ENCODE measurements around the gene MBNL1.

Gene MBNL1

DNA sequence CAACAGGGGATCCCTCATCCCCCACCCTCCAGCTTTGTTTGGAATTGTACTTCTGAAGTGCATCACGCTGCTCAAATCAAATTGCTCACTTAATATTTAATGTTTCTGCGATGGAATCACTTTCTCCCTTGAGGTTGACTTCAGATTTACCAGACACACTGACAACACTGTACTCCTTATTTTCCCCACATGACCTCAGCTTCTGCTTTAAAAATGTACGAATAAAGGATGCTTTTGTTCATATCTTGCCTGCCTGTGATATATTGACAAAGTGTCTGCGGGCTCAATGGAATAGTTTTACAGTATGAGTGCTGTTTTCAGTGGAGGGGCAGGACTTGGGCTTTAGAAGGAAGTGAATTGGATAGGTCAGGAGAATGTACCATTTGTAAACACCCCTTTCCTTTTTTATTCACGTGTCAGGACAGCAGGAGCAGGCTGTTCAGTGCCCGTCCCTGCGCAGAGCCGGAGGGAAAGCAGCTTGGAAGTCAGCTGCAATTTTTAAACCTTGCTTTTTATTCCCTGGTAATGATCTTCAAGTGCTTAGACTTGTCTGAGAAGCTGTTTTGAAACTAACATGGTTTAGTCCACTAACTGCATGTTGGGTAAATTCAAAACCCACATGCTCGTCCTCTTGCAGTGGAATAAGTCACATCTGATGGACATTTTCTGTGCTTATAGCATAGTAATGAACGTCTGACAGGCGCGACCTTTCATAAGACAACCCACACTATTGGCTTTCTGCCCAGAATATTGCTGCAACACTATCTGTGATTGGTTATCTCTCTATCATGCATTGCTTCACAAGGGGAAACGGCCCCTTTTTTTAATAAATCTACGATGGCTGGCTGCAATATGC lies 29.9 kb downstream of the MBNL1 start:
- ATAC-seq: peak; percentile 76 to 80

DNA sequence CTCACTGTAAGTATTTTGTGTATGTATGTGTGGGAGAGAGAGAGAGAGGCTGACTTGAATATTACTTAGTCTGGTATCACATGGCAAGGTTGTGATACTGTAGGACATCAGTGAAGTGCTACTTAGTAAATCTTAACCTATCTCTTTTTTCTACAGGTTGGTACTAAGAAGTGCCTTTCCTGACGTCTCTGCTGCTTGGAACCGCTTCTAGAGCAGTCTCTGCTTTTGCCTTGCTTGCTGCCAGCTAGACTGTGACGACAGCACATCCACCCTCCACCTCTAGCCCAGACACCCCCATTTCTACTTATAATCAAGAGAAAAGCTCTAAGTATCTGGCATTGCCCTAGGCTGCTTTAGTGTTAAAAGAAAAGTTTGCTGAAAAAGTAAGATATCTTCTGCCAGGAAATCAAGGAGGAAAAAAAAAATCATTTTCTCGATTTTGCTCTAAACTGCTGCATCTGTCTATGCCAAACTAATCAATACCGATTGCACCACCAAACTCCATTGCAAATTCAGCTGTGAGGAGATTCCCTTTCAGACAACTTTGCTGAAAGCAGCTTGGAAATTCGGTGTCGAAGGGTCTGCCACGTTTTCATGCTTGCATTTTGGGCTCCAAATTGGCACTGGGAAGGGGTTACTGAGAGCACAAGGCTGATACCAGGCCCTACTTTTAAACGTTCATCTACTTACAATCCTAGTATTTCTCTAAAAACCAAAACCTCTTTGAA lies 30.7 kb downstream of the MBNL1 start:
- peak; percentile 22 to 23 for ATAC-seq

DNA sequence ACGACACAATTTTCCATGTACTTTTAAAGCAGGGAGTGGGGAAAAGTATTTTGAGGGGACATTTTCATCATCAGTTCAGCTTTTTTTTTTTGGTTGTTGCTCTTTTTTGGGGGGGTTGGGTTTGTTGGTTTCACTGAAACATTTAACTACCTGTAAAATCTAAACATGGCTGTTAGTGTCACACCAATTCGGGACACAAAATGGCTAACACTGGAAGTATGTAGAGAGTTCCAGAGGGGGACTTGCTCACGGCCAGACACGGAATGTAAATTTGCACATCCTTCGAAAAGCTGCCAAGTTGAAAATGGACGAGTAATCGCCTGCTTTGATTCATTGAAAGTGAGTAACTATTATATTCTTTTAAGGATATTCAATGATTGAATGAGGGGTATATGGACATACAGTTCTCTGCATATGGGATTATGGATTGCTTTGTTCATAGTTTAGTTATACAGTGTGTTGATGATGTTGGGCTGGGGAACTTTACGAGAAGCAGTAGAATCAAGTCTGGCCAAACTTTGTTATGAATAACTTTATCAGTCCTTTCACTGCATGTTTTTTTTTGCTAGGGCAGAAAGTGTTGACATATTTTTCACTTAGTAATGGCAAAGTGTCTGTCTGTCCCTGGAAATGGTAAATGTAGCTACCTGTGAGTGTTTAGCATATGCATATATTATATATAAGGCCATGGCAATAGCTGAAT lies 31.5 kb downstream of the MBNL1 start:
- ATAC-seq: no peak

DNA sequence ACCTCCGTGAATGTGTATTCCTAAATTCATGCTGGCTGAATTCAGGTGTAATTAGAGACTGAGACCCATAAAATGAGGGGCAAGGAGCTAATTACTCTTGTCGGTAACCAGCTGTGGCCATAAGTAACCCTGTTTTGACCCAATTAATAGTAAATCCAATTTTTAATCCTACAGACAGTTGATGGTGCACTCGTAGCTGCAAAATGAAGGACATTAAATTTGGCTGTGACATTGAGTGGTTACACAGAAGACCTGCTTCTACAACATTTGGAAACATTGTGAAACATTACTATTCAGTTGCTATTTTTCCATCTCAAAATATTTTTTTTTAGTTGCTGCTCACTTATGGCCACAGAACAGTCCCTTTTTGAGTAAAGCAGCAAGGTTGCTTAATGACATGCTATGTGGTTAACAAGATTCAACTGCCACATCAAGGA lies 33.0 kb downstream of the MBNL1 start:
- ATAC-seq: peak; percentile 46 to 53

DNA sequence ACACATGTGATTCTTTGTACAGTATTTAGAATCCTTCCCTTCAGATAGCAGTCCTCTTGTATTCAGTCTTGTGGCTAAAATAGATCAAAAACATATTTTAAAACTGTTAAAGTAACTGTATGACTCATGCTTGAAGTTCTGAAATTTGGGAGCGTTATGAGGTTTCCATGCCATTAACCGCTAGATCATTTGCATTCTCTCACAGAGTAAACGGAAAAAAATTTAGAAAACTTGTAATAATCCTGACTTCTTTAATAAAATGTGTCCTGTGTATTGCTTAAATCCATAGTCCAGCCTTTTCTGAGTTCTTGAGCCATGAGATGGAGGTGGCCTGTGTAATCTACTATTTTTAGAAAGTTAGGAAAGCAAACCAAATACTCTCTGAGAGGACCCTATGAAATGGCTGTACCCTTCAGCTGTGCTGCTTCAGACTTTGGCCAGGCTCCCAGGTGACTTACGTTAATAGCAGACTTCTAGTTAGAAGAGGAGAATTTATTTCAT lies 33.8 kb downstream of the MBNL1 start:
- peak; percentile 45 to 52 for ATAC-seq

DNA sequence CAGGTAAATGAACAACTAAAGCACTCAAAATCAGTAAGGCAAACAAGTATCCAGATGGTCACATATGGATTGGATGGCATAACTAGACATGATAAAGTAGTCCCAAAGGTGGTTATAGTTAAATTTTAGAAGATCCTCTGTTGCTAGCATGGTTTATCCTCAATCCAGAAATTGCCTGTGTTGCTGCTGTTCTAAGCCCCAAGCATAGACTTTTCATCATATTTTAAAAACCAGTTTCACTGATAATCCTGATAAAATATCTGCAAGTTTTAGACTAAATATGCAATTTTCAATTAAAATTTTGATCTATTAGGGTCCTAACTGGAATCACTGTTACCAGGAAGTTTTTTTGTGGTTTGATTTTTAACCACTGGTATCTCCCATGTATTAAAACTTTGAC lies 35.4 kb downstream of the MBNL1 start:
- no peak for ATAC-seq

DNA sequence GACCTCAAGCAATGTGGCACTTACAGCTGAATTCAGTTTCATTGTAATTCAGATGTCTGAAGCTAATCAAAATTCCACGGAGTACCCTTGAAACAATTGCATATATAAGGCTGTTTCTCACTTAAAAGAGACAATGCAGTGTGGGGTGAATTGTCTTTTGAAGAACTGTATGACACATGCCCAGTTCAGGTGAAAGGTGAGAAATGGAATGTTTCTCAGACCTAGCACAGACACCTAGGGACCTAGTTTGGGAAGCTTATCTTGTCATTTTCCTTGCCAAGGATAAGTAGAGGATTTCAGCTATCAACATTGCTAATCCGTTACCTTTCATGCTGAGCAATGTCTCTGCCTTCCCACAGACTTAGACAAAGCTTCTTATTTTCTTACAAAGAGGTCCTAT lies 36.3 kb downstream of the MBNL1 start:
- no peak for ATAC-seq

DNA sequence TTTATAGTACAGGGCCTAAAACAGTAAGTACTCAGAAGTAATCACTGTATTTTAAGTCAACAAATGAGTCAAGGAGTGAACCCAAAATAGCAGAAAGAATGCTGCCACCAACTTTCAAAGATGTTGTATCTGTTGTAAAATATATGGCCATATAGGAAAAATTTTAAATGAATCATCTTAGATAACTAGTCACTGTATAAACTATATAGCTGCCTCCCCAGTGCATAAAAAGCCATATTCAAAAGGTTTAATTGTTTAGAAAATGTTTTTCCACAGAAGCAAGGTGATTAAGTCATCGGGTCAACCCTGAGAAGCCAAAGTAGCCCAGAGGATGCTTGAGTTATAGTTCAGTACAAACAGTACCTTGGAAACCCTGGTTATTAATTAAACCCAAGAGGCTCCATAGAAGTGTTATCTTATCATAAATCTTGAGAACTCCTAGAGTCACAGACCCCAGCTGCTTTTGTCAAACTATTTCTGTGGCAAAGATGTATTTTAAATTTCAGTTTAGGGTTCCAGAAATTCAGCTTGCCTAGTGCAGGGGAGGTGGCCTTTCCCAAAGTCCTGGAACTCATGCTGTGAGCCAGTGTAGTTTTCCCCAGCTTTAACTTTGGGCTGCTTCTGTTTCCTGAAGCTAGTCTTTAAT lies 39.2 kb downstream of the MBNL1 start:
- no peak for ATAC-seq

DNA sequence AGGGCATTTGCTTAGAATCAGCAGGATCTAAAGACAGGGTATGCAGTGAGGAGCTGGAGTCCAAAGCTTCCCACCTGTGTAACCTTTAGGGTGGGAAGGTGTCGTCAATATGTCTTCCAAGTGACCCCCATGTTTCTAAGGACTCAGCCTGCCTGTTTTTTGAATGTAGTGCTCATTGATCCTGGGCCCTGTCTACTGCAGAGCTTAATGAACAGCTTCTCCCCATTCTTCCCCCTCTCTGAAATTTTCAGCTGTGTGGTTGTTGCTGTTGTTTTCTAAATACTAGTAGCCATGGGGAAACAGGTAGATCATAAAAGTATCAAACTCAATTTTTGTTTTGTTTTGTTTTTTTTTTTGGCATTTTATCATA lies 39.7 kb downstream of the MBNL1 start:
- ATAC-seq: no peak

DNA sequence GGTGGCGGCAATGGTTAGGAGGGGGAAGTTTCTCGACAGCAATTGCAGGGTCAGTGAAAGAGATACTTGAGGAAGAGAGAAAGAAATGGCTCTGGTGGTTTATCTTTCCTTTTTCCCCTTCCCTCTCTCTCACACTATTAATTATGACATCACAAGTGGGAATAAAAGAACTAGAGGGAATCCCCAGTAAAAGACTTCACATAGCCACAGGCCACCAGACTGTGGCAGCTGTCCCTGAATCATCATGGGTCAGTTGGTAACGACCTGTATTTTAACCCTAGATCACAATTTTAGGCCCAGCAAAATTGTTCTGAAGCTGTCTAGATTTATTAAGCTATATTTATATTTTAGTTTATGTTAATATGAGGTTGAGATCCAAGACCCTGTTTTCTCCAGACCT lies 40.3 kb downstream of the MBNL1 start:
- ATAC-seq: no peak

DNA sequence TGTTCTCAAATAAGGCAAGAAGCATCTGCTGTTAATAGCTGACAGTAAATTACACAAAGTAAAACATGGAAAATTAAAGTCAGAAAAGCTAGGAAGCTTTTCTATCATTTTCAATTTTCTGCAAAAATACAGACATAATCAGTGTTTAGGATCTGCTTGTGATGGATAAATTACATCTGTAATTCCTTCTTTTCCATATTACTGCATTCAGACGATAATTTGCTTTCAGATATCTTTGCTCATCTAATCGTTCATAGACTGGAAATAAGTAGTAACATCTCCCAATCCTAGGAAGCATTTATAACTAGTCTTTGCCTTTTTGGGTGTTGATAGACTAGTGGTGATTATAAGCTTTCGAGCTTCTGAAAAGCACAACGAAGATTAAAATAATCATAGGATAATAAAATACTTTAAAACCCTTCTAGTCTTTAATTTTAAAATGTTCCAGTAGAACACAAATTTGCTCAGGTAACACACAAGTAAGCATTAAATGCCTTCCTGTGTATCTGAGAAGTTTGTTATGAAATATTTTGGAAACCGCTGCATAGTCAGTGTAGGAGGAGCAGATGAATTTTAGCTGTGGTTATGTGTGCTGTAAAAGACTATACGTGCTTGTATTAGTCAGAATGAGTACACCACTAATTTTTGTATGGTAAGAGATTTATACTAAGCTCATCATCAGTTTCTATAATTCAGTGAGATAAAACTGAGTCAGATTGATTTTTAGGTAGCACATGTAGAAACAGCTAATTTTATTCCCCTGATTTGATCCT lies 41.0 kb downstream of the MBNL1 start:
- ATAC-seq: peak; percentile 98 to 99

DNA sequence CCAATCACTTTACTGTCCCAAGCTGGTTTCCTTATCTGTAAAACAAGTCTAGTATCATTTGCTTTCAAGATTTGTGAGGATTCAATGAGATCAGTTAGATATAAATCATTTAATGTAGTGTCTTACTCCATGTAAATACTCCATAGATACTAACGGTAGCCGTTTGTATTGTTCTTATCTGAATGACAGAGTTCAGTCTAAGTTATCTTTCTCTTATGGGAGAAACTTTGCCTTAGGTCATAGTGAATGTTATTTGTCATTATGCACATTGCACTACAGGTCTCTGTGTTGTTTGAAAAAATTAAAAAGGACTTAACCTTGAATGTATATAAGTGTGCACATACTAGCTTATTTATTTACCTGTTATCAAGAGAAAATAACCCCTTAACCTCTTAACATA lies 44.7 kb downstream of the MBNL1 start:
- ATAC-seq: no peak

DNA sequence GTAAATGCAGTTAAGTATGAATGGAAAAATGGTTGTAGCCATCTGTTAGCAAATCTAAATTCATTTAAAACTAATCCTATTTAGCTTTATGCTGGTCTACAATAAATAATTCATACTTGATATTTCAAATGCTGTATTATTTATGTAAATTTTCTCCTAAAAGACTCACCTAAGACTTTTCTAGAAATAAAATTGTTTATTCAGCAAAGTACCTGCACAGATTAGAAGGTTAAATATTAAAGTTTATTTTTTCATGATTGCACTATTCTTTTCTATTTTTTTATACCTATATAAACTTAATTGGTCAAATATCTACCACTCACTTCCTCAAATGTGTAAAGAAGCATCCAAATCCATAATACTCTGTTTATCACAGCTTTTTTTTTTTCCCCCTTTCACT lies 45.2 kb downstream of the MBNL1 start:
- ATAC-seq: no peak

DNA sequence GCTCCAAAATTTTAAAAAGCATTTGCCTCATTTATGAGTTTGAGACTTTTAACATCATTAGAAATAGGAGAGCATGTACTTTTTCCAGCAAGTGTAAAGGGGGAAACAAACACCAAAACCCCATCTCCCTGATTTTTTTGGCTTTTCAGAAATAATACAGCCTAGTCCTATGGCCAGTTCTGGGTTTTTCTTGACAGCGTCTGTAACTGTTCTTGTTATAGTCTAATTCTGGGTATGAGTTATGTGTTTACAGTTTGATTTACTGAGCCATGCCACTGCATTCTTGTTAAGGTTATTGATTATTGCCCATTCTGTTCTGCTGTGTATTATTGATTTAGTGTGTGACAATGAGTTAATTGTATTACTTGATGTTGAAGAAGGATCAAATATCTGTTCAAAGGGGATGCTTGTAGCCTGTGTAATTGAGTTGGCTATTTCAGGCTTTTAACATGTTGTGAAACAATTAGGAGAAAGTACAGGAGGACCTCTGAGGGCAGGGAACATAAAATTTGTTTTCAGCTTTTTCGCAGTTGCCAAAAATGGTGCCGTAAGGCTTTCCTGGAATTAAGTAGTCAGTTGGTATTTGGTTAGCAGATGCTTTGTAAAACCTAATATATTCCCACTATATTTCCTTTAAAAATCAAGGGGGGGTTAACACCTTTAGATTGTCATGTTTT lies 46.1 kb downstream of the MBNL1 start:
- no peak for ATAC-seq

DNA sequence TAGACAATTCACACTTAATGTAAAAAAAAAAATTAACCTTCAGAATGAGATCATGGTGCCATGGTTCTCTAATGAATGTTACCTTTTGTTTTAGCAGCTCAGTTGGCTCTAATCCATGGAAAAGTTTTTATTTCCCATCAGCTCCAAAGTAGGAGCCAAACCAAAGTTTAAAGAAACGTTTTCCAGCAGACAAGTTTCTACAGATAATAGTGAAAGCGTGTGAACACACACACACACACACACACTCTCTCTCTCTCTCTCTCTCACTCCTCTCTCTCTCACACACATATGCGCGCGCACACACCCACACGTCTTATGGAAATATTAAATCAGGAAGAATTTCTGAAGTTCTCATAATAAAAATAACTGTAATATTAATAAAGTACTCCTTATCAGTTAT lies 46.9 kb downstream of the MBNL1 start:
- no peak for ATAC-seq

DNA sequence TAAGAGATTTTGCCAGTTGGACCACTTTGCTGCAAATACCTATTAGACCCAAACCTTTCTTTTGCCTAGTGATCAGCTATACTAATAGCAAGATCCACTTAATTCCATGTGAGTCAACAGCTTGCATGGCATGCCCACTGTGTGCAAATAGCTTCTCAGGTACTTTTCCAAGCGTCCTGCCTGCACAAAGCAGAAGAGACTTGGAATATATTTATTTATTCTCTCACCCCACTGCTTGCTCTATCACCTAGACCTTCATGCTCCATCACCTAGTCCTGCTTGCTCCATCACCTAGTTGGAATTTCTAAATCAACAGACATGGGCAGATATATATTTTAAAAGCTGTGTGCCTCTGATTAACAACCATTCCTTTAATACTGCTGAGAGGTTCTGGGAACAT lies 47.6 kb downstream of the MBNL1 start:
- no peak for ATAC-seq

DNA sequence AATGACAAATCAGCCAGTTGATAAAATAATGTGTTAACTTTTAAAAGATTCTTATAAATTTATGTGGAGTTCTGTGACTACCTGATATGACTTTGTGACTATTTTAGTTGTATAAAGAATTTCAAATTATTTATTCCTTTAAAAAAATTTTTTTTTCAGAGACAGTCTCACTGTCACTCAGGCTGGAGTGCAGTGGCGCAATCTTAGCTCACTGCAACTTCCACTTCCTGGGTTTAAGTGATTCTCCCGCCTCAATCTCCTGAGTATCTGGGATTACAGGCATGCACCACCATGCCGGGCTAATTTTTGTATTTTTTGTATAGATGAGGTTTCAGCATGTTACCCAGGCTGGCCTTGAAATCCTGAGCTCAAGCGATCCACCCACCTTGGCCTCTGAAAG lies 48.5 kb downstream of the MBNL1 start:
- no peak for ATAC-seq

DNA sequence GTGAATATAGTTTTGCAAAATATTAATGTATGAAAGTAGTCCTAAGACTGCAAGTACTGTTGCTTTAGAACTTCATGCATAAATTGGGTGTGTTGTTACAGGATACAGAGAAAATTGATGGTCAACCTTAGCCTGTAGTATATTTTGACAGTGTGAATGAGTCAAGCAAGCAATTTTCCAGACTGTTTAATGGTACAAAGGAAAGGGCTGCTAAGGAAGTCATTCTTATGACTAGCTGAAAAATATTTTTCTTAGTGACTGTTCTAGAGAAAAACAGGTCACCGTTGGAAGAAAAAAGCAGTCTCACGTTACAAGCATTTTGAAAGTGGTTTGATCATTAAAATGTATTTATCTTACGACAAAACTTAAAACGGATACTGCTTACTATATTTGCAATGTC lies 49.2 kb downstream of the MBNL1 start:
- peak; percentile 7 to 40 for ATAC-seq

DNA sequence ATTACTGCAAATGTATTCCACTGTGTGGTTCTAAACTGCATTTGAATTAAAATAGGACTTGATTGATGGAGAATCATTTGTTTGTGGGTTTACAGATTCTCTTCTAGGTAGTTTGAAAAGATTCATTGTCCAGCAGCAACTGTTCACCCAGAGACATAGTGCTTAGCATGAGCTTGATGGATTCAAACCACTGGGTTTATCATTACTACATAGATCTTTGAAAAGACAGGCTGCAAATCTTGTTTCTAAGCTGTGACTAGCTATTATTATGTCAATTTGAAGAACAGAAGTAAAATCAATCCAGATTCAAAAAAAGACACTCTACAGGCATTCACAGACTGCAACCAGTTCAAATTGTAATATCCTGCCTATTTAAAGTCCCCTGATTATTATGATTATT lies 49.8 kb downstream of the MBNL1 start:
- ATAC-seq: no peak

DNA sequence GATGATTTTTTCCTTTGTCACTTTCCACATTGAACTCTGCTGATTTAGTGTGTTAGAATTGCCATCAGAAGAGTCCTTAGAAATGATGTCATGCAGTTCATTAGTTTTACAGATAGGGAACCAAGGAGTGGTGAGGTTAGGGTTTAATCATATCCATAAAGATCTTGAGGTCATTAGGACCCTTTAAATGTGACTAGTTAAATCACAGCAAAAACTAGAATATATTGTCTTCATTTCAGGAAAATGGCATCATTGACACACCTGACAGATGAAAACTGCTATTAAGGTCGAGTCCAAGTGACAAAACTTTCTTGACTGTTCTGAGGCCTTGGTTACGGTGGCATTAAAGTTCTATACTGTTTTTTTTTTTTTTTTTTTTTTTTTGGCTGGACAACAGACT lies 50.5 kb downstream of the MBNL1 start:
- ATAC-seq: peak; percentile 11 to 14

DNA sequence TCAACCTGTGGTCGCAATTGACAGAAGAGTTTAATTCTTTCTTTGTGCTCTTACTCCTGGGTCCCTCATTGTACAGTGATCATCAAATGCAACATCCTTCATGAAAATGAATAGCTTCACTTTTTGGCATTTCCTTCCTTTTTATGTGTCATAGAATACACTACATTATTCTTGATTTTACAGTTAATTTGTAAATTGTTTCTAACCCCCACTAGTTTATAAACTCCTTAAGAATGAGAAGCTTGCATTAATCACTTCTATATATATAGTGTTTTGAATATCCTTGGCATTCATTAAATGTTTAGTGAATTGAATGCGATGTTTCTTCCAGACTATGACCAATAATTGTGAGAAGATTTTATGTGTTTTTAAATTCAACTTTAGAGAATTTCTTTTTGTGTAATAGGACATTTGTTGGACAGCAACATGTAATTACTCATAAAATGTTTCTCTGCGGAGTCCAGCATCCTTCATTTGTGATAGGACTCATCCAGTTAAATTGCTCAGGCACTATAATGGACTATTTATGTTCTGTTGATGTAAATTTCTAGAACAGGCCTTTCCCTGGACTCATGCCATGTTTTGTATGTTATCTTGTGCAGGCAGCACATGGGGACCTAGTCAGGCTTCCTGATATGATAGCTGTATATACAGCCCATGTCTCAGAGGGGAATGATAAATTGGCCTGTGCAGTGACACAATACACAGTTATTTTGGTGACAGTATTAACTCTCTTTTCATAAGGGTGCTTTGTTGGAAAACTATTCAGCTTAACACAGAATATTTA lies 51.3 kb downstream of the MBNL1 start:
- no peak for ATAC-seq
